K562 (cell line): ENCODE results near the gene MAPT. TPM values are rescaled to one million over a fixed set of nuclear protein-coding genes. Genes with fewer than 3 reads are reported as not detected.

ENCODE experiments used
- ATAC-seq: fragments of 200-7000 bp; cut with Tn5 transposase; 3 replicates; pipeline ENCODE4 v1.9.1; 2020; ENCODE audit warnings: moderate library complexity
- BruUV-seq: library from RNA; stranded (reverse); fragments of 400-500 nt; replicated peaks from 2 replicates; lab custom pipeline; 2021; lab: Mats Ljungman, UMichigan
- CTCF ChIA-PET: fragments of 300-600 bp; formaldehyde crosslinking; extraction: SDS; loops from one replicate; lab custom pipeline; 2021; ENCODE audit warnings: low intra/inter-chr PET ratio; lab: Yijun Ruan, JAX
- POLR2A ChIA-PET: fragments of 300-600, 350-650 bp; sonication (Branson Sonifier 250); formaldehyde crosslinking; extraction: SDS; loops from one replicate; lab custom pipeline; 2021; ENCODE audit warnings: antibody characterized with exemption, inconsistent platforms; lab: Yijun Ruan, JAX
- DNase-seq, 4 experiments: peaks; one replicate each; pipeline versions ENCODE4 v3.0.0 to v3.0.0-alpha.2; 2011 to 2018; ENCODE audit warnings: low spot score in 3 of 4, mixed read lengths in 3 of 4; ENCODE audit errors: extremely low read depth in 1 of 4
- FAIRE-seq: peaks from 2 replicates; lab custom pipeline; 2011; peaks lifted over from hg19 to GRCh38; lab: Jason Lieb, UNC
- H2AFZ ChIP-seq: 2 replicates; pipeline ENCODE4 v1.6.0; 2011; ENCODE audit warnings: low read depth, low read length, control low read depth, inconsistent platforms
- H3K27ac ChIP-seq: fragments of 200-600 bp; 3 replicates; pipeline ENCODE4 v1.8.0; 2011; ENCODE audit warnings: low read depth, mild to moderate bottlenecking, control low read depth, inconsistent platforms, low read length, moderate library complexity, mixed read lengths; ENCODE audit errors: extremely low read depth
- H3K27me3 ChIP-seq, 2 experiments: fragments of 300-600 bp in 1 of 2; 2 replicates in 1 of 2; 3 replicates in 1 of 2; pipeline versions ENCODE4 v1.6.0 to v1.8.0; 2011; ENCODE audit warnings: inconsistent platforms in 2 of 2, low read length in 2 of 2, mild to moderate bottlenecking in 1 of 2, mixed read lengths in 1 of 2, moderate library complexity in 1 of 2; ENCODE audit not compliant: control insufficient read depth in 2 of 2, insufficient read depth in 2 of 2
- H3K36me3 ChIP-seq: fragments of 300-600 bp; 3 replicates; pipeline ENCODE4 v1.8.0; 2011; ENCODE audit warnings: mild to moderate bottlenecking, low read length, inconsistent platforms; ENCODE audit not compliant: control insufficient read depth, insufficient read depth
- H3K4me1 ChIP-seq, 2 experiments: fragments of 200-600 bp in 1 of 2; replicated peaks in 1 of 2; 2 replicates in 1 of 2; 3 replicates in 1 of 2; pipeline versions ENCODE4 v1.5.1 to v1.8.0; 2011; ENCODE audit warnings: inconsistent platforms in 2 of 2, low read length in 2 of 2, mild to moderate bottlenecking in 1 of 2, mixed read lengths in 1 of 2, moderate library complexity in 1 of 2; ENCODE audit not compliant: control insufficient read depth in 2 of 2, insufficient read depth in 2 of 2
- H3K4me2 ChIP-seq: 2 replicates; pipeline ENCODE4 v1.6.1; 2011; ENCODE audit warnings: low read length, control low read depth, inconsistent platforms, mixed read lengths; ENCODE audit not compliant: insufficient read depth
- H3K4me3 ChIP-seq: fragments of 200-600 bp; sonication (generic), shearing (Covaris generic); 2 replicates; pipeline ENCODE4 v1.5.1; 2016; ENCODE audit warnings: control low read depth, inconsistent platforms
- H3K79me2 ChIP-seq: fragments of 200-600 bp; 3 replicates; pipeline ENCODE4 v1.8.0; 2011; ENCODE audit warnings: low read length, inconsistent platforms; ENCODE audit not compliant: control insufficient read depth, insufficient read depth
- H3K9ac ChIP-seq, 2 experiments: 2 replicates each; pipeline versions ENCODE4 v1.6.0 to v1.6.1; 2011; ENCODE audit warnings: low read depth in 2 of 2, low read length in 2 of 2, control low read depth in 1 of 2, inconsistent platforms in 1 of 2, mild to moderate bottlenecking in 1 of 2, mixed read lengths in 1 of 2; ENCODE audit not compliant: insufficient read depth in 1 of 2
- H3K9me1 ChIP-seq: one replicate; pipeline ENCODE4 v1.6.0; 2011; ENCODE audit warnings: inconsistent platforms, mild to moderate bottlenecking, low read length, moderate library complexity; ENCODE audit not compliant: control insufficient read depth, insufficient read depth
- H3K9me3 ChIP-seq: replicated peaks from 2 replicates; pipeline ENCODE4 v1.5.1; 2011; ENCODE audit warnings: low read depth, low read length, inconsistent platforms; ENCODE audit not compliant: control insufficient read depth, insufficient read depth
- H4K20me1 ChIP-seq: replicated peaks from 2 replicates; pipeline ENCODE4 v1.6.1; 2011; ENCODE audit warnings: low read length, inconsistent platforms, mixed read lengths; ENCODE audit not compliant: control insufficient read depth, insufficient read depth
- GABPA ChIP-seq: fragments of 200-800 bp; sonication (Bioruptor generic); conservative IDR thresholded peaks from 2 replicates; pipeline ENCODE4 v1.6.1; 2016; ENCODE audit warnings: low read depth, missing genetic modification characterization, missing compliant biosample characterization
- MLX ChIP-seq, 2 experiments: fragments of 450-650 bp in 1 of 2; sonication (generic) in 1 of 2; formaldehyde crosslinking; conservative IDR thresholded peaks; 2 replicates each; pipeline versions ENCODE4 v1.4.0 to v1.8.1; 2020 to 2022; ENCODE audit warnings: mild to moderate bottlenecking in 1 of 2, missing genetic modification reagents in 1 of 2
- NFXL1 ChIP-seq: fragments of 450-650 bp; formaldehyde crosslinking; IDR thresholded peaks from 2 replicates; pipeline ENCODE4 v1.4.0; 2021; ENCODE audit warnings: mild to moderate bottlenecking
- POLR2A ChIP-seq: fragments of 450-650 bp; conservative IDR thresholded peaks from 2 replicates; pipeline ENCODE4 v1.6.1; 2016
- PPARD ChIP-seq: fragments of 250-450 bp; sonication (Bioruptor Pico); IDR thresholded peaks from 2 replicates; pipeline ENCODE4 v1.8.0; 2022; ENCODE audit warnings: inconsistent platforms, mild to moderate bottlenecking, moderate library complexity
- TFAM ChIP-seq: fragments of 250-450 bp; sonication (Bioruptor Pico); conservative IDR thresholded peaks from 2 replicates; pipeline ENCODE4 v1.5.0; 2021; ENCODE audit warnings: mild to moderate bottlenecking, moderate library complexity
- ZBTB1 ChIP-seq: sonication (generic); formaldehyde crosslinking; IDR thresholded peaks from 2 replicates; pipeline ENCODE4 v1.8.1; 2023; ENCODE audit warnings: missing genetic modification reagents, low read depth, mild to moderate bottlenecking, borderline replicate concordance
- whole genome bisulfite sequencing: fragments of 100-300 bp; shearing (Covaris generic); methylation state at CpG from one replicate; pipeline ENCODE4 v1.1.6; 2016; ENCODE audit warnings: low coverage, mixed read lengths; ENCODE audit not compliant: insufficient coverage; ENCODE audit errors: missing lambda C conversion rate; 5-methylcytosine and 5-hydroxymethylcytosine counted together
- in situ Hi-C: fragments of 300-500 bp; cut with MboI; formaldehyde crosslinking; loops from 4 replicates; pipeline ENCODE4 v1.15.0; 2018; ENCODE audit warnings: inconsistent platforms, mixed read lengths
- intact Hi-C: fragments of 100-400 bp; cut with micrococcal nuclease; formaldehyde crosslinking; loops from 2 replicates; pipeline ENCODE4 v1.14.2; 2022
- polyA plus RNA-seq, 8 experiments: library from polyadenylated mRNA; depleted of rRNA in 4 of 8; stranded (reverse) in 5 of 8; unstranded in 3 of 8; fragments of >200 nt; fragmentation: Nextera tagmentation in 2 of 8; fragmentation: Illumina TruSeq in 1 of 8; extraction: Ambion mirVana in 2 of 8; extraction: Trizol in 1 of 8; gene quantifications; 2 replicates each; pipeline versions ENCODE4 v1.2.1 to v1.2.3, GENCODE V29; 2011 to 2014; ENCODE audit warnings: inconsistent platforms in 1 of 8, missing spikeins in 1 of 8
- total RNA-seq, 7 experiments: library from RNA; depleted of rRNA in 6 of 7; stranded (reverse); fragments of >200 nt in 6 of 7; fragmentation: Illumina TruSeq in 2 of 7; extraction: Trizol in 2 of 7; gene quantifications; 2 replicates each; pipeline versions ENCODE4 v1.2.1 to v1.2.3, GENCODE V29; 2011 to 2021; ENCODE audit warnings: low replicate concordance in 1 of 7
- TF ChIP-seq, protein P1 (sequence below): fragments of 450-650 bp; IDR thresholded peaks from 2 replicates; pipeline ENCODE4 v1.6.1; 2016; ENCODE audit warnings: missing biosample characterization, missing genetic modification characterization
- TF ChIP-seq, protein P2 (sequence below), 2 experiments: fragments of 250-450 bp in 1 of 2; fragments of 450-650 bp in 1 of 2; sonication (Bioruptor Pico) in 1 of 2; IDR thresholded peaks; 2 replicates each; pipeline versions ENCODE4 v1.6.1 to v1.8.0; 2016 to 2021; ENCODE audit warnings: mild to moderate bottlenecking in 2 of 2, moderate library complexity in 2 of 2, missing compliant biosample characterization in 1 of 2, missing genetic modification characterization in 1 of 2

The MAPT gene
- total and polyA plus RNA-seq, 9 of the 15 experiments (the other 6 are each of a cell fraction or from before 2014, with no cell fraction given): 0.04 to 1.1 (median 0.36) TPM

- H3K4me2 ChIP-seq: no peak overlapping the region
- no peaks in the 10 kb centered on the region for H3K9me1 ChIP-seq
- 0% methylated on average over 2 of the region's 4 CpGs for WGBS
- intact Hi-C loops: no loop called here
- CTCF ChIA-PET: no interaction called here
- no peak overlapping the region for H3K27ac ChIP-seq
- peaks cover 21 to 49% of the 10 kb centered on the region in 2 experiments for H3K27me3 ChIP-seq
- H4K20me1 ChIP-seq: 0 out of 2 replicates have a peak, but pooled peaks cover 3% of the 10 kb centered on the region
- no peaks in the 10 kb centered on the region for H3K79me2 ChIP-seq
- in situ Hi-C loops: no loop called here
- POLR2A ChIA-PET: no interaction called here
- FAIRE-seq (no peak), ATAC-seq (no peak), DNase-seq (no peak)
- TF ChIP-seq TFAM: no peak
- TF ChIP-seq PPARD (CRISPR knock-in tag): no peak
- no peak for TF ChIP-seq NFXL1 (CRISPR knock-in tag)
- no peak for TF ChIP-seq POLR2A
- no peak for TF ChIP-seq GABPA
- TF ChIP-seq MLX (CRISPR knock-in tag; conservative IDR thresholded peaks at IDR 0.05): no peak
- TF ChIP-seq, protein P1, sequence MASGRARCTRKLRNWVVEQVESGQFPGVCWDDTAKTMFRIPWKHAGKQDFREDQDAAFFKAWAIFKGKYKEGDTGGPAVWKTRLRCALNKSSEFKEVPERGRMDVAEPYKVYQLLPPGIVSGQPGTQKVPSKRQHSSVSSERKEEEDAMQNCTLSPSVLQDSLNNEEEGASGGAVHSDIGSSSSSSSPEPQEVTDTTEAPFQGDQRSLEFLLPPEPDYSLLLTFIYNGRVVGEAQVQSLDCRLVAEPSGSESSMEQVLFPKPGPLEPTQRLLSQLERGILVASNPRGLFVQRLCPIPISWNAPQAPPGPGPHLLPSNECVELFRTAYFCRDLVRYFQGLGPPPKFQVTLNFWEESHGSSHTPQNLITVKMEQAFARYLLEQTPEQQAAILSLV (tag): no peak
- TF ChIP-seq, protein P2, sequence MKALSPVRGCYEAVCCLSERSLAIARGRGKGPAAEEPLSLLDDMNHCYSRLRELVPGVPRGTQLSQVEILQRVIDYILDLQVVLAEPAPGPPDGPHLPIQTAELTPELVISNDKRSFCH (CRISPR knock-in tag; IDR thresholded peaks at IDR 0.05): no peak
- TF ChIP-seq, protein P2 (tag; IDR thresholded peaks at IDR 0.05): no peak
- no peak for TF ChIP-seq ZBTB1 (CRISPR knock-in tag)
- H3K9me3 ChIP-seq: no peaks in the 10 kb centered on the region
- H3K4me1 ChIP-seq: no peaks in the 10 kb centered on the region; a peak in 2 of 5 replicates
- no TSS peak for BruUV-seq
- no peak overlapping the region for H2AFZ ChIP-seq
- H3K9ac ChIP-seq: no peak overlapping the region
- no peak overlapping the region for H3K4me3 ChIP-seq
- H3K36me3 ChIP-seq: no peaks in the 10 kb centered on the region
Measured at GRCh38 chr17:45964634-45965033, 70.3 kb downstream of the MAPT start.
